ENCODE results near the gene TAOK2.

The TAOK2 gene

GRCh38 chr16:29978081-29978480, 4.4 kb downstream of the TAOK2 start:
- TF ChIP-seq EZH2 (IDR thresholded peaks at IDR 0.05; ENCODE audit: borderline replicate concordance, low read length) (no peak), CTCF (IDR thresholded peaks at IDR 0.05; ENCODE audit: low read length) (no peak)
- Histone ChIP-seq H3K4me3 (ENCODE audit: low read depth, low read length, poor library complexity, severe bottlenecking) (no peak overlapping the region), H4K20me1 (ENCODE audit: insufficient read depth, low read length) (no peaks in the 10 kb centered on the region), H3K27ac (ENCODE audit: low read depth, low read length, poor library complexity, severe bottlenecking) (no peak overlapping the region), H3K9me3 (ENCODE audit: low read length) (no peaks in the 10 kb centered on the region), H3K9me2 (ENCODE audit: low read depth, low read length) (no peaks in the 10 kb centered on the region), H3K27me3 (ENCODE audit: insufficient read depth, low read length) (no peaks in the 10 kb centered on the region), H3F3A (ENCODE audit: insufficient read depth, low read length) (no peaks in the 10 kb centered on the region), H3K36me3 (ENCODE audit: insufficient read depth, low read length) (peaks cover 55% of the 10 kb centered on the region), H3K4me2 (ENCODE audit: low read length) (no peak overlapping the region), H3K79me2 (ENCODE audit: insufficient read depth, low read length) (peaks cover 11% of the 10 kb centered on the region), H3K4me1 (ENCODE audit: insufficient read depth, low read length, severe bottlenecking) (peaks cover 25% of the 10 kb centered on the region), H2AFZ (ENCODE audit: low read length) (no peak overlapping the region), H3K9ac (ENCODE audit: low read length) (no peak overlapping the region)

- Histone ChIP-seq H3K4me3 (ENCODE audit: low read depth, low read length, poor library complexity, severe bottlenecking) (no peak overlapping the region), H3K27me3 (ENCODE audit: insufficient read depth, low read length) (no peaks in the 10 kb centered on the region), H4K20me1 (ENCODE audit: insufficient read depth, low read length) (no peaks in the 10 kb centered on the region), H3K4me1 (ENCODE audit: insufficient read depth, low read length, severe bottlenecking) (peaks cover 25% of the 10 kb centered on the region), H3K79me2 (ENCODE audit: insufficient read depth, low read length) (peaks cover 11% of the 10 kb centered on the region), H3F3A (ENCODE audit: insufficient read depth, low read length) (no peaks in the 10 kb centered on the region), H3K36me3 (ENCODE audit: insufficient read depth, low read length) (peaks cover 61% of the 10 kb centered on the region), H3K27ac (ENCODE audit: low read depth, low read length, poor library complexity, severe bottlenecking) (no peak overlapping the region), H3K9ac (ENCODE audit: low read length) (no peak overlapping the region), H2AFZ (ENCODE audit: low read length) (no peak overlapping the region), H3K9me3 (ENCODE audit: low read length) (no peaks in the 10 kb centered on the region), H3K4me2 (ENCODE audit: low read length) (no peak overlapping the region), H3K9me2 (ENCODE audit: low read depth, low read length) (no peaks in the 10 kb centered on the region)
- TF ChIP-seq EZH2 (IDR thresholded peaks at IDR 0.05; ENCODE audit: borderline replicate concordance, low read length) = no peak
- no peak for TF ChIP-seq CTCF (IDR thresholded peaks at IDR 0.05; ENCODE audit: low read length)
These were observed 5.0 kb downstream of the TAOK2 start for GRCh38 chr16:29978564-29979270.

GRCh38 chr16:29982560-29983419, 9.1 kb downstream of the TAOK2 start:
- H3K4me1 ChIP-seq (ENCODE audit: insufficient read depth, low read length, severe bottlenecking) = no peaks in the 10 kb centered on the region
- H2AFZ ChIP-seq (ENCODE audit: low read length) = no peak overlapping the region
- no peaks in the 10 kb centered on the region for H3F3A ChIP-seq (ENCODE audit: insufficient read depth, low read length)
- no peak for TF ChIP-seq CTCF (IDR thresholded peaks at IDR 0.05; ENCODE audit: low read length)
- no peak for TF ChIP-seq EZH2 (IDR thresholded peaks at IDR 0.05; ENCODE audit: borderline replicate concordance, low read length)
- no peak overlapping the region for H3K9ac ChIP-seq (ENCODE audit: low read length)
- H3K27me3 ChIP-seq (ENCODE audit: insufficient read depth, low read length) = no peaks in the 10 kb centered on the region
- H3K36me3 ChIP-seq (ENCODE audit: insufficient read depth, low read length) = peaks cover 100% of the 10 kb centered on the region
- no peaks in the 10 kb centered on the region for H3K9me2 ChIP-seq (ENCODE audit: low read depth, low read length)
- H3K4me3 ChIP-seq (ENCODE audit: low read depth, low read length, poor library complexity, severe bottlenecking) = no peak overlapping the region
- no peaks in the 10 kb centered on the region for H3K9me3 ChIP-seq (ENCODE audit: low read length)
- H3K79me2 ChIP-seq (ENCODE audit: insufficient read depth, low read length) = no peaks in the 10 kb centered on the region
- H4K20me1 ChIP-seq (ENCODE audit: insufficient read depth, low read length) = no peaks in the 10 kb centered on the region
- no peak overlapping the region for H3K27ac ChIP-seq (ENCODE audit: low read depth, low read length, poor library complexity, severe bottlenecking)
- no peak overlapping the region for H3K4me2 ChIP-seq (ENCODE audit: low read length)

Data from OCI-LY1 (cell line).